Measurements from ENCODE around the gene SETX. TPM values are rescaled to one million over a fixed set of nuclear protein-coding genes. Genes with fewer than 3 reads are reported as not detected.
"Not testable (repeated sequence)": the region's sequence is repeated elsewhere in the genome, so short reads cannot be mapped to it uniquely, and the experiment has no call there.

The SETX gene, protein sequence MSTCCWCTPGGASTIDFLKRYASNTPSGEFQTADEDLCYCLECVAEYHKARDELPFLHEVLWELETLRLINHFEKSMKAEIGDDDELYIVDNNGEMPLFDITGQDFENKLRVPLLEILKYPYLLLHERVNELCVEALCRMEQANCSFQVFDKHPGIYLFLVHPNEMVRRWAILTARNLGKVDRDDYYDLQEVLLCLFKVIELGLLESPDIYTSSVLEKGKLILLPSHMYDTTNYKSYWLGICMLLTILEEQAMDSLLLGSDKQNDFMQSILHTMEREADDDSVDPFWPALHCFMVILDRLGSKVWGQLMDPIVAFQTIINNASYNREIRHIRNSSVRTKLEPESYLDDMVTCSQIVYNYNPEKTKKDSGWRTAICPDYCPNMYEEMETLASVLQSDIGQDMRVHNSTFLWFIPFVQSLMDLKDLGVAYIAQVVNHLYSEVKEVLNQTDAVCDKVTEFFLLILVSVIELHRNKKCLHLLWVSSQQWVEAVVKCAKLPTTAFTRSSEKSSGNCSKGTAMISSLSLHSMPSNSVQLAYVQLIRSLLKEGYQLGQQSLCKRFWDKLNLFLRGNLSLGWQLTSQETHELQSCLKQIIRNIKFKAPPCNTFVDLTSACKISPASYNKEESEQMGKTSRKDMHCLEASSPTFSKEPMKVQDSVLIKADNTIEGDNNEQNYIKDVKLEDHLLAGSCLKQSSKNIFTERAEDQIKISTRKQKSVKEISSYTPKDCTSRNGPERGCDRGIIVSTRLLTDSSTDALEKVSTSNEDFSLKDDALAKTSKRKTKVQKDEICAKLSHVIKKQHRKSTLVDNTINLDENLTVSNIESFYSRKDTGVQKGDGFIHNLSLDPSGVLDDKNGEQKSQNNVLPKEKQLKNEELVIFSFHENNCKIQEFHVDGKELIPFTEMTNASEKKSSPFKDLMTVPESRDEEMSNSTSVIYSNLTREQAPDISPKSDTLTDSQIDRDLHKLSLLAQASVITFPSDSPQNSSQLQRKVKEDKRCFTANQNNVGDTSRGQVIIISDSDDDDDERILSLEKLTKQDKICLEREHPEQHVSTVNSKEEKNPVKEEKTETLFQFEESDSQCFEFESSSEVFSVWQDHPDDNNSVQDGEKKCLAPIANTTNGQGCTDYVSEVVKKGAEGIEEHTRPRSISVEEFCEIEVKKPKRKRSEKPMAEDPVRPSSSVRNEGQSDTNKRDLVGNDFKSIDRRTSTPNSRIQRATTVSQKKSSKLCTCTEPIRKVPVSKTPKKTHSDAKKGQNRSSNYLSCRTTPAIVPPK (N-terminal part only)
- total RNA-seq: 92.7 and 123 TPM in 2 replicates

DNA sequence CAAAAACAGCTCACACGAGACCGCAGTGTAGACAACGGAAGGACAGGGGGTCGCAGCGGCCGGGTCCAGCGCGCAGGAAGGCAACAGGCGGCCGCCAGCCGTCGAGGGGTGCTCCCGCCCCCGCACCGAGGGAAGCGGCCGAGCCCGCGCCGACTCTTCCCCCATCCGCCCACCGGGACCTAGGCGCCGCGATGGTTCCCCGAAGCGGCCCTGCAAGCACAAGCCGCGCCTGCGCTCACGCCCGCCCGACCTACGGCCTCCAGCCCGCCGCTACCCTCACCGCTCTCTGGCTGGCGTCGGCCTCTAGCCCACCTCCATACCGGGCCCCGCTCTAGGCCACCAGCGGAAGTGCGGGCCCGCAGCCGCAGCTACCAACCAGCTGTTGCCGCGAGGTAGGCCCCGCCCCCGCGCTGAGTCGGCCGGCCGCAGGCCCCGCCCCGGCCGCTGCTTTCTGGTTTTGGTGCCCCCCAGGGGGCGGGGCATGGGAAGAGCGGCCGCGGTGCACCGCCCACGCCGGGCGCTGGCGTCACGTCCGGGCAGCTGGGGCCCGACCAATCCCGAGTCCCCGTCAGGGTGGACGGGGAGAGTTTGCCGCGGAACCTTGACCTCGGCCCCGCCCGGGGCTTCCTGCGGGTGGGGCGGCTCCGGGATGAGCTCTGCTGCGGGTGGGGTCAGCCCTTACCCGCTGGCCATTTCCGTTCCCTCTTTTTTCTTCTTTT, at the start of gene SETX:
TSS of gene SETX (minus strand) at position 350 of the 719 bp plus-strand sequence. CDS start 5,558 bp downstream, outside the sequence.
- peak; percentile 97 for DNase-seq

DNA sequence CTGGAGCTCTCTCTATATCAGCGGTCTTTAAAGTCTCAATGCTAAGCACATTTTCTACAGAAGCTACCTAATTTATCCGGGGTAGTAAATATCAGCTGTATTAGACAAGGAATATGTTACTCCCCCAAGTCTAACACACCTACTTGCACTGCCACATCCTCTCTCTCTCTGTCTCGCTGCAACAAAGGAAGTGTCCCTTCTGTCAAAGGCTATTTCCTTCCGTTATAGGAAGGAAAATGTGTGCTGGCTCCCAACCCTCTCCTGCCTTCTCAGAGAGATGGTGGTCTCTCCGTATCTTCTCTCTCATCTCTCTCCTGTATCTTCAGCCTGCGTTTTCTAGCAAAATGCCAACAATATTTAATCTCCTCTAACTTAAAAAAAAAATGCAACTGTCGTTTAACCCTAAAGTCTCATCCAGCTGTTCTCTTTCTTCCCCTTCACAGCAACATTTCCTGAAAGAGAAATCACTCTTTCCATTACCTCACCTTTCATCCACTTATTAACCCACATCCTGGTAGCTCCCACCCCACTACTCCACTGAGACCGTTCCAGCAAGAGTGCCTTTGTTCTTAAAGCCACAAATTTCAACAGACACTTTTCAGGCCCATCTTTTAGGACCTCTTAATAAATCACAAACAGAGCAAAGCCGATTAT, 49.6 kb upstream of the SETX start:
- peak; percentile 68 for DNase-seq

DNA sequence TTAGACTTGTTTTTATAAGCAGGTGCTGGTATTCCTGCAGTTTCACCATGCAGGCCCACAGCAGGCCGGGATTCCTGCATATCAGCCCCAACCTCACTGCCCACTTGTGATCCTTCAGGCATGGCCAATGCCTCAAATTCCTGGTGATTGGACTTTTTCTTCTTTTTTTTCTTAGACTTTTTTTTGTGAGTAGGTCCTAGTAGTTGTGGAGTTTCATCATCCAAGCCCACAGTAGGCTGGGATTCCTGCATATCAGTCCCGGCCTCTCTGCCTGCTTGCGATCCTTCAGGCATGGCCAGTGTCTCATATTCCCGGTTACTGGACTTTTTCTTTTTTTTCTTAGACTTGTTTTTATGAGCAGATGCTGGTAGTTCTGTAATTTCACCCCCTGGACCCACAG, 47.0 kb upstream of the SETX start:
- DNase-seq: no peak

DNA sequence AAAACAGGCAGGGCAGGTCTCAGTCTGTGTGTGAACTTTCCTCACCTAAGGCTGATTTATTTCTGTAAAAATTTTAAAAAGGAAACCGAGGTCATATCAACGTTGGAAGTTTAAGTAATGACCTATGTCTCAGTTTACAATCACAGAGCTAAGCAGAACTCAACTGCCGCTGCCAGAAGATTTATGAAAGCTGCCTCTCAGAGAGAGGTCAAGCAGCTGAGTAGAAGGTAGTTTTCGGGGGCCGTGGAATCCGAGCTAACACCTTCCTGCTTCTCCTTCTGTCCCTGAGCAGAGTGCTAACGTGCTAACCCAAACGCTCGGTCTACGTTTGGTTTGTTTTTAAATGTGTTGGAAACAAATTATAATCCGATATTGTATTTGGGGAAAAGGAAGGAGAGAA, 40.8 kb upstream of the SETX start:
- no peak for DNase-seq

DNA sequence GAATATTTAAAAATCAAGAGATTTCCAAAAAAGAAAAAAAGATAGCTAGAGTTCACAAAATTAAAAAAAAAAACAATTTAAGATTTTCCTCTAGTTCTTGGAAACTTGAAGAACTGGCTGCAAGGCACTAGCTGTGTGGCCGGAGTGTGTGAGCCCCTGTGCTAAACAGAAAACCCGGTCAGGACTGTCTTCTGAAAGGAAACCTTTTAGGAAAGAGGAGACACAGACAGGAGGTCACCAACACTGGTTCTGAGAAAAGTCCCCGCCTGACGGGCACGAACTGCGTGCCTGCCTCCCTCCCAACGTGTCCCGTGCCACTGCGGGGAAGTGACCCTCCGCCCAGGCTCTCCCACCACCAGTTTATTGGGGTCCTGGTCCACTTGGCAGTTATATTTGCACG, 36.7 kb upstream of the SETX start:
- no peak for DNase-seq

DNA sequence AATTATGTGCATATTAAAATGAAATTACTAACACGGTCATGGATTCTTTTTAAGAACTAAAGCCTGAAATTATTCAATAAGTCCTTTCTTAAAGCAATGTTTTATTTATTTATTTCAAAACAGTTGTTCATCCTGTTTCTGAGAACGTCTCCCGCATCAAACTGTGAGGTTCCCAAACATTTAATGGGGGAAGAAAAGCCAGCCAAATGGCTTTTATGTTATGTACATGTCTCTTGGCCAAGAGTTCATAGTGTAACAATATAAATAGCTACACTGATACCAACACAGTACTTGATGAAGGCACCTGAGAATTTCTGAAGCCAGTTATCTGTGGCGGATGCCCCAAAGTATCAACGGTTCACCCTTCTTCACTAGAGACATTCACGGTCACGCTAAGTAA, 36.2 kb upstream of the SETX start:
- no peak for DNase-seq

DNA sequence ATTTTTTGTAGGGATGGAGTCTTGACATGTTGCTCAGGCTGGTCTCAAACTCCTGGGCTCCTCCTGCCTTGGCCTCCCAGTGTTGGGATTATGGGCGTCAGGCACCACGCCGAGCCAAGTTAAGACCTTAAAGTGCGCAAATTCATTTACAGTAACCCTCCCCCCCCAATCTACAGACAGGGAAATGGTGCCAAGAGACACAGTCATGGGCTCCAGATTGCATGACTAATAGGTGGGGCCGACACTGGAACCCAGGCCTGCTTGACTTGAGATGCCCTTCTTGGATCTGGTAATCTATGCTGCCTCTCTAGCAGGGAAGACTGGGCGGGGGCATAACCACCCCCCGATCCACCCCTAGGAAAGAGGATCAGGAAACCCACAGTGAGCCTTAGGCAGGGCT, 32.3 kb upstream of the SETX start:
- DNase-seq: no peak

DNA sequence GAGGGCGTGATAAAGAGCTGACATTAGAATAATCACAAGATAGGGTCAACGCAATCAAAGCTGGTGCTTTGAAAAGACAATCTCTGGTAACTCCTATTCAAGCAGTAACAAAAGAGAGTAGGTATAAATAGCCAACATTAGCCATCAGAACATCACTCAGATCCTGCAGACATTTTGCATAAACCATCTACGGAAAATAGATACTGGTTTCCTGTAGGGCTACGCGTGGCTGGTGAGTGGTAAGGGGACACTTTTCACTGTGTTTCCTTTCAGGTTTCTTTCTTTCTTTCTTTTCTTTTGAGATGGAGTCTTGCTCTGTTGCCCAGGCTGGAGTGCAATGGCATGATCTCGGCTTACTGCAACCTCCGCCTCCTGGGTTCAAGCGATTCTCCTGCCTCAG, 29.6 kb upstream of the SETX start:
- no peak for DNase-seq

DNA sequence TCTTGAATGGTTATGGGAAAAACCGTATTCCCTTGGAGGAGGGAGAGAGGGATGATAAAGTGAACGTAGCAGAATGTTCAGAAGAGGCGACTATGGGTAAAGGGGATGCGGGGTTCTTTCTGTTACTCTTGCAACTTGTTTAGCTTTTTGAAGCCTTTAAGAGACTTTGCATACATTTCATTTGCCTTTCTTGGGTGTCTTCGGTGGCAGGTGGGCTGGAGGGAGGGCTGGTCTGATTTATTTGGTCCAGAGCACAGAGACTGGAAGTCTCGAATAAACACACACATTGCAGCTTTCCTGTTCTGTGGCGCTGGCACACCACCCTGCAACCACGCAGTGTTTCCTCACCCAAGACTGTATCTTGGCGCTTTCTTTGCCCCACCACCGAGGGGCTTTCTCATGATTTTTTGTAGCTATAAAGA, 28.7 kb upstream of the SETX start:
- DNase-seq: no peak

DNA sequence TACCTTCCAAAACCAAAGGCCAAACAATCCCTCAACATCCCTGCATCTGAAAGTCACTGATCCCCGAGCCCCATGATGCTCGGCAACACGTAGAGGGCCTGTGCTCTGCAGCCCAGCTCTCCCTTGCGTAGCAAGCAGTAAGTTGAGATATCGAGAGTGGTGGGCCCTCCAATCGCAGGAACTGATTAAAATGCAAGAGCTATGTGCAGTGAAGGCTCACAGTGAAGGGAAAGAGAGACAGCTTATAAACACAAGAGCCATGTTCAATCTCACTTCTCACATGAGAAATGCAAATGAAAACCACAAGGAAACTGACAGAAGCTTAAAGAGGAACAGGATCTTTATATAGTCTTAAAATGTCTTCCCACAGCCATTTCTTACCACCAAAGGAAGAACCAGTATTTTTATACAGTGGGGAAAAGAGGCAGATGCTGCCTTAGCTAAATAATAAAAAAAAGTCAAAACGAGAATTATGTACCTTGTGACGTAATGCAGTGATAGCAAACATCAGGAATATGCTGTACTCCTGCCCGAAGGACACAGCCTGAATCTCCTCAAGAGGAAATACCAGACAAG, 27.3 kb upstream of the SETX start:
- no peak for DNase-seq

DNA sequence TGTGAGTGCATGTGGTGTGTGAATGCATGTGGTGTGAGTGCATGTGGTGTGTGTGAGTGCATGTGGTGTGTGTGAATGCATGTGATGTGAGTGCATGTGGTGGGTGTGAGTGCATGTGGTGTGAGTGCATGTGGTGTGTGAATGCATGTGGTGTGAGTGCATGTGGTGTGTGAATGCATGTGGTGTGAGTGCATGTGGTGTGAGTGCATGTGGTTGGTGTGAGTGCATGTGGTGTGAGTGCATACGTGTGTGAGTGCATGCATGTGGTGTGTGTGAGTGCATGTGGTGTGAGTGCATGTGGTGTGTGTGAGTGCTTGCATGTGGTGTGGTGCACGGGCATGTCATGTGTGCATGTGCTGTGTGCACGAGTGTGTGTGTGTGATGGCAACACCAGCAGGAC, 23.6 kb upstream of the SETX start:
- DNase-seq: not testable (repeated sequence)

DNA sequence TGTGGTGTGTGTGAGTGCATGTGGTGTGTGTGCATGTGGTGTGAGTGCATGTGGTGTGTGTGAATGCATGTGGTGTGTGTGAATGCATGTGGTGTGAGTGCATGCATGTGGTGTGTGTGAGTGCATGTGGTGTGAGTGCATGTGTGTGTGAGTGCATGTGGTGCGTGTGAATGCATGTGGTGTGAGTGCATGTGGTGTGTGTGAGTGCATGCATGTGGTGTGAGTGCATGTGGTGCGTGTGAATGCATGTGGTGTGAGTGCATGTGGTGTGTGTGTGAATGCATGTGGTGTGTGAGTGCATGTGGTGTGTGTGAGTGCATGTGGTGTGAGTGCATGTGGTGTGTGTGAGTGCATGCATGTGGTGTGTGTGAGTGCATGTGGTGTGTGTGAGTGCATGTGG, 23.0 kb upstream of the SETX start:
- DNase-seq: not testable (repeated sequence)

DNA sequence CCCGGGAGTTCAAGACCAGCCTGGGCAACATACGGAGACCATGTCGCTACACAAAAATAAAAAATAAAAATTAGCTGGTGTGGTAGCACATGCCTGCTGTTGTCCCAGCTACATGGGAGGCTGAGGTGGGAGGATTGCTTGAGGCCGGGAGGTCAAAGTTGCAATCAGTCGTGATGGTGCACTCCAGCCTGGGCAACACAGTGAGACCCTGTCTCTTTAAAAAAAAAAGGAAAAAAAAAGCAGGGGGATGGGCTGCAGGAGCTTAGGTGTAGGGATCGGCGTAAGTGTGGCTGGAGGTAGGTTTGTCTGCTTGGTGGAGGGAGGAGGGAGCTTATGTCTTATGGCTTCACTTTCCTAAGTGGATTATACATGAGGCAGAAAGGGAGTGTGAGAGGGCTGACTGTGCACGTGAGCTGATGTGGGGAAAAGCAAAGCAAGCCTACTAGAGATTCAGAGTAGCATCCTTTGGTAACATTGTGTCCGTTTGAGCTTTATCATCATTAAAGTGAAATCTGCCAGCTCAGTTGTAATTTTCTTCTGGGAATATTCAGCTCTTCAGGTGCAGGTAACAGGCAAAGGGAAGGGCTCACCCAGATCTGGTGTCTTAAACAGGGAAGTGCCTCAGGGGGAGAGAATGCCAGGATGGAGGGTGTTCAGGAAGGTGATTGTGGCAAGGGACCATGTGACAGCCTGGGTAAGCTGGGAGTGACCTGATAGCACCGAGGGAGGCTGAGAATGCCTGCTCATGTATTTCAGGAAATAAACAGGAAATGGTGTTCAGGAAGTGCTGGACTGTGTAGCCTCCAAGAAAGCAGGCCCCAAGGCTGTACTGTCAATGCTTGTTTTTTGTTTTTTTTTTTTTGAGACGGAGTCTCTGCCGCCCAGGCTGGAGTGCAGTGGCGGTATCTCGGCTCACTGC, 17.6 kb upstream of the SETX start:
- DNase-seq: peak; percentile 99

DNA sequence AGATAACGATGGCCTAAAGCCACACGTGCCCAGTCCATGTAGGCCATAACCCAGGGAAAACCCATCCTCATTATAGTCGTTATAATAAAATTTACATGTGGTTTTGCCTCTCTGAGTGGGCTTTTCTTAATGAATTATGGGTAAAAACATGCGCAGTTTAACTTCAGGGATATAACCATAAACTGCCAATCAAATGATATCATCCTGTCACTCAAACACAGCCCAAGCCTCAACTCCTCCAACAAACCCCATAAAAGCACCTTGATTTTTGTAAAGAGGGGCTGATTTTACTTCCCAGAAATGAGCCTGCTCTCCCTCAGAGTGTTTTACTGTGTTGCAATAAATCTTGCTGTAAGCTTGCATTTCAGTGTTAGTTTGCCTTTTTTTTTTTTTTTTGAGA, 15.8 kb upstream of the SETX start:
- no peak for DNase-seq

DNA sequence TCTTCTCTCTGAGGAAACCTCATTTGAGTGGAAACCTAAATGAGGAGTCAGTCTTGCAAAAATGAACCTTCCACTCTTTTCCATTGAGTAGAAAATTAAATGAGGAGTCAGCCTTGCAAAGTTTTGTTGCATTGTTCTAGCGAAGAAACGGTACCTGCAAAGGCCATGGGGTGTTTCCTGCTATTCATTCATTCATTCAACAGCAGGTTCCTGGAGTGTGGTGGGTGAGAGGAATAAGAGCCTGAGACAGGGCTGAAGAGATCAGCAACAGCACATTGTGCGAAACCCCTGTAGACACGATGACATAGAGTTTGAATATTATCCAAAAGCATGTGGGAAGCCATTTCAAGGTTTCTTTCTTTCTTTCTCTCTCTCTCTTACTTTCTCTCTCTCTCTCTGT, 14.6 kb upstream of the SETX start:
- peak; percentile 79 for DNase-seq

DNA sequence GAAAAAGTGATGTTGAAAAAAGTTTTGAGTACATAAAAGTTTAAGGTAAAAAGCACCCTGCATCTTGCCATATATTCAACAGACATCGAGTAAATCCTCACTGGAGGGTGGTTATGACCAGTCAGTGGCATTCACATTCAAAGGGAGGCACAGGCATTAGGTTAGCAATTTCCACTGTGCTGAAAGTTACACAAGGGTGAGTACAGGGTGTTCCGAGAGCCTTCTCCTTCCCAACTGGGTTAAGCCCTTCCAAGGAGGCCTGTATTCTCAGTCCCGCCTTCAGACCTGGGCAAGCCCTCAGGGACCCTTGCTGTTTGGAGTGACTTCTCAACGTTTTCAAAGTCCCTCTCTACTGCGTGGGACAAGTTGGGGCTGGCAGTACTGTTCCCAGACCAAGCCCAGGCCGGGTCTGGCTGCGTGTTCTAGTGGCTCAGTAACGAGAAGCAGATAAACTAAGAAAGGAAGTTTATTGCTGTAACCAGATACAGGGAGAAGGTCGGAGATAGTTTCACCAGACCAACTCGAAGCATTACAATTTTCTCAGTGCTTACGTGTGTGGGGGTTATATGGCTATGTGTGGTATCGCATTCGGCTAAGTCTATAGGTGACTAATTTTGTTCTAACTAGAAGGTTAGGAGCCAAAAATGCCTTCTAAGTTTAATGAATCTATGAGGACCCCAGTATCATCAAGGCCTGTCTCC, 13.0 kb upstream of the SETX start:
- DNase-seq: no peak

DNA sequence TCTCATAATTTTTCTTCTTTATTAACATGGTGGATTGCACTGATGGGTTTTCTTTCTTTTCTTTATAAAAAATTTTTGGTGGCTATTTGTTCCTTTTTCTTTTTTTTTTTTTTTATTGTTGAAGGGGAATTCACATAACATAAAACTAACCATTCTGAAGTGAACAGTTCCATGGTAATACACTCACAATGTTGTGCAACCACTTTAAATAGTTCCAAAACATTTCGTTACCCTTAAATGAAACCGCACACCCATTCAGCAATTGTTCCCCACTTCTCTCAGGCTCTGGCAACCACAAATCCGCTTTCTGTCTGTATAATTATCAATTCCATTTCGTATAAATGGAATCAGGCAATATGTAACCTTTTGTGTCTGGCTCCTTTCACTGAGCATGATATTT, 11.7 kb upstream of the SETX start:
- no peak for DNase-seq

DNA sequence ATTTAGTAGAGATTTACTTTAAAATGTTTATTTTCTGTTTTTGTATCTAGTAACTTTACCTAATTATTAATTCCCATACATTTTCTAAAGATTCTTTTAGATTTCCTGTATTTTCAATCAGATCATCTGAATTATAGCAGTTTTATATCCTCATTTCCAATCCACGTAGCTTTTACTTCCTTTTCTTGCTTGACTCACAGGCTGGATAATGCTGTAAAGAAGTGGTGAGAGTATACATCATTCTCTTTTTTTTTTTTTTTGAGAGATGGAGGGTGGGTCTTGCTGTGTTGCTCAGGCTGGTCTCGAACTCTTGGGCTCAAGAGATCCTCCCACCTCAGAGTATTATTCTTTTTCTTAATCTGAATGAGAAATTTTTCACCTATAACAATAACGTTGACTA, 11.2 kb upstream of the SETX start:
- no peak for DNase-seq

DNA sequence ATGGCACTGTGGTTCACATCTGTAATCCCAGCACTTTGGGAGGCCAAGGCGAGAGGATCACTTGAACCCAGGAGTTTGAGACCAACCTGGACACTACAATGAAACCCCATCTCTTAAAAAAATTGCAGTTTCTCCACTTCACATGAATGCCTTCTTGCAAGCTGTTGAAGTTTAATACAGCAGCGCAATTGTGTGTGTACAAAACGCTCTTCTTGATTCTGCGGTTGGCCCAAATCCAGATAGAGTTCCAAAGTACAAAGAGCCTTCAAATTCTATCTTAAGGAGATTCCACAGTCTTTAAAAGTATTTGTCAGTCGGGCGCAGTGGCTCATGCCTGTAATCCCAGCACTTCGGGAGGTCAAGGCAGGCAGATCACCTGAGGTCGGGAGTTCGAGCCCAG, 9.3 kb upstream of the SETX start:
- no peak for DNase-seq

DNA sequence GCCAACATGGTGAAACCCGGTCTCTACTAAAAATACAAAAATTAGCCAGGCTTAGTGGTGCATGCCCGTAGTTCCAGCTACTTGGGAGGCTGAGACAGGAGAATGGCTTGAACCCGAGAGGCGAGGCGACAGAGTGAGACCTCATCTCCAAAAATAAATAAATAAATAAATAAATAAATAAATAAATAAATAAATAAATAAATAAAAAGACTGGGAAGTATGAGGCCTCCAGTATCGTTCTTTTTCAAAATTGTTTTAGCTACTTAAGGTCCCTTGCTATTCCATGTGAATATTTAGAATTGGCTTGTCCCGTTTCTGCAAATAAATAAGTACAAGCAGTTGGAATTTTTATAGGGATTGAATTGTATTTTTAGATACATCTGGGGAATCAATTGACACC, 3.0 kb upstream of the SETX start:
- DNase-seq: no peak

Data from dermis blood vessel endothelial cell (primary cell).